ENCODE results near the gene RXFP1.

DNA sequence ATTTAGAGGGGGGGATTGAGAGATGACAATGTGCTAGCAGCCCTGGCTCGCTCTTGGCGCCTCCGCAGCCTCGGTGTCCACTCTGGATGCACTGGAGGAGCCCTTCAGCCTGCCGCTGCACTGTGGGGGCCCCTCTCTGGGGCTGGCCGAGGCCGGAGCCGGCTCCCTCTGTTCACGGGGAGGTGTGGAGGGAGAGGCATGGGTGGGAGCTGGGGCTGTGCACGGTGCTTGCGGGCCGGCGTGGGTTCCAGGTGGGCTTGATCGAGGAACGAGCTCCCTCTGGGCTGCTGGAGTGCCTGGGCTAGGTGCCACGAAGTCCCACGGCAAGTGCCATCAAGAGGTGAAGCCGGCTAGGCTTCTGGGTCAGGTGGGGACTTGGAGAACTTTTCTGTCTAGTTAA lies 143.1 kb downstream of the RXFP1 start:
- TF ChIP-seq, protein P1, sequence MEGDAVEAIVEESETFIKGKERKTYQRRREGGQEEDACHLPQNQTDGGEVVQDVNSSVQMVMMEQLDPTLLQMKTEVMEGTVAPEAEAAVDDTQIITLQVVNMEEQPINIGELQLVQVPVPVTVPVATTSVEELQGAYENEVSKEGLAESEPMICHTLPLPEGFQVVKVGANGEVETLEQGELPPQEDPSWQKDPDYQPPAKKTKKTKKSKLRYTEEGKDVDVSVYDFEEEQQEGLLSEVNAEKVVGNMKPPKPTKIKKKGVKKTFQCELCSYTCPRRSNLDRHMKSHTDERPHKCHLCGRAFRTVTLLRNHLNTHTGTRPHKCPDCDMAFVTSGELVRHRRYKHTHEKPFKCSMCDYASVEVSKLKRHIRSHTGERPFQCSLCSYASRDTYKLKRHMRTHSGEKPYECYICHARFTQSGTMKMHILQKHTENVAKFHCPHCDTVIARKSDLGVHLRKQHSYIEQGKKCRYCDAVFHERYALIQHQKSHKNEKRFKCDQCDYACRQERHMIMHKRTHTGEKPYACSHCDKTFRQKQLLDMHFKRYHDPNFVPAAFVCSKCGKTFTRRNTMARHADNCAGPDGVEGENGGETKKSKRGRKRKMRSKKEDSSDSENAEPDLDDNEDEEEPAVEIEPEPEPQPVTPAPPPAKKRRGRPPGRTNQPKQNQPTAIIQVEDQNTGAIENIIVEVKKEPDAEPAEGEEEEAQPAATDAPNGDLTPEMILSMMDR (IDR thresholded peaks at IDR 0.05; ENCODE audit: insufficient read depth, low read length) = no peak
- TF ChIP-seq POLR2AphosphoS5 (IDR thresholded peaks at IDR 0.05; ENCODE audit: low read depth) = 0 out of 2 replicates have a peak, but pooled peaks have one; percentile 17
- TF ChIP-seq, protein P2, sequence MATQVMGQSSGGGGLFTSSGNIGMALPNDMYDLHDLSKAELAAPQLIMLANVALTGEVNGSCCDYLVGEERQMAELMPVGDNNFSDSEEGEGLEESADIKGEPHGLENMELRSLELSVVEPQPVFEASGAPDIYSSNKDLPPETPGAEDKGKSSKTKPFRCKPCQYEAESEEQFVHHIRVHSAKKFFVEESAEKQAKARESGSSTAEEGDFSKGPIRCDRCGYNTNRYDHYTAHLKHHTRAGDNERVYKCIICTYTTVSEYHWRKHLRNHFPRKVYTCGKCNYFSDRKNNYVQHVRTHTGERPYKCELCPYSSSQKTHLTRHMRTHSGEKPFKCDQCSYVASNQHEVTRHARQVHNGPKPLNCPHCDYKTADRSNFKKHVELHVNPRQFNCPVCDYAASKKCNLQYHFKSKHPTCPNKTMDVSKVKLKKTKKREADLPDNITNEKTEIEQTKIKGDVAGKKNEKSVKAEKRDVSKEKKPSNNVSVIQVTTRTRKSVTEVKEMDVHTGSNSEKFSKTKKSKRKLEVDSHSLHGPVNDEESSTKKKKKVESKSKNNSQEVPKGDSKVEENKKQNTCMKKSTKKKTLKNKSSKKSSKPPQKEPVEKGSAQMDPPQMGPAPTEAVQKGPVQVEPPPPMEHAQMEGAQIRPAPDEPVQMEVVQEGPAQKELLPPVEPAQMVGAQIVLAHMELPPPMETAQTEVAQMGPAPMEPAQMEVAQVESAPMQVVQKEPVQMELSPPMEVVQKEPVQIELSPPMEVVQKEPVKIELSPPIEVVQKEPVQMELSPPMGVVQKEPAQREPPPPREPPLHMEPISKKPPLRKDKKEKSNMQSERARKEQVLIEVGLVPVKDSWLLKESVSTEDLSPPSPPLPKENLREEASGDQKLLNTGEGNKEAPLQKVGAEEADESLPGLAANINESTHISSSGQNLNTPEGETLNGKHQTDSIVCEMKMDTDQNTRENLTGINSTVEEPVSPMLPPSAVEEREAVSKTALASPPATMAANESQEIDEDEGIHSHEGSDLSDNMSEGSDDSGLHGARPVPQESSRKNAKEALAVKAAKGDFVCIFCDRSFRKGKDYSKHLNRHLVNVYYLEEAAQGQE (IDR thresholded peaks at IDR 0.05; ENCODE audit: insufficient replicate concordance, low read depth) = no peak

All from HL-60 (cell line).